Measurements from ENCODE around the gene TAS2R20. TPM values are rescaled to one million over a fixed set of nuclear protein-coding genes. Genes with fewer than 3 reads are reported as not detected.
"Not testable (repeated sequence)": the region's sequence is repeated elsewhere in the genome, so short reads cannot be mapped to it uniquely, and the experiment has no call there.

Gene TAS2R20
- total RNA-seq, result 2.2 TPM in 2 replicates

- DNase-seq (ENCODE audit: low read depth, low spot score), result no peak
These were observed at the start of gene TAS2R20 for GRCh38 chr12:10998204-10998603. TSS of gene TAS2R20 (minus strand) at chr12:10998304. CDS start at chr12:10997875, 429 bp downstream.

- not testable (repeated sequence) for DNase-seq (ENCODE audit: low read depth, low spot score)
These were observed 43.3 kb upstream of the TAS2R20 start for GRCh38 chr12:11041366-11041765.

- DNase-seq (ENCODE audit: low read depth, low spot score), result no peak
These were observed 42.1 kb upstream of the TAS2R20 start for GRCh38 chr12:11040162-11040561.

- DNase-seq (ENCODE audit: low read depth, low spot score), result no peak
These were observed 41.1 kb upstream of the TAS2R20 start for GRCh38 chr12:11039171-11039570.

GRCh38 chr12:11033959-11034358, 35.9 kb upstream of the TAS2R20 start:
- DNase-seq (ENCODE audit: low read depth, low spot score), result not testable (repeated sequence)

GRCh38 chr12:11031307-11031706, 33.2 kb upstream of the TAS2R20 start, which contains the start of gene TAS2R31:
TSS of gene TAS2R31 (minus strand) at chr12:11031407. CDS start at chr12:11031335, 72 bp downstream.
- DNase-seq (ENCODE audit: low read depth, low spot score), result no peak

- no peak for DNase-seq (ENCODE audit: low read depth, low spot score)
These were observed 28.0 kb upstream of the TAS2R20 start for GRCh38 chr12:11026118-11026517.

GRCh38 chr12:11023387-11023786, 25.3 kb upstream of the TAS2R20 start:
- no peak for DNase-seq (ENCODE audit: low read depth, low spot score)

- DNase-seq (ENCODE audit: low read depth, low spot score), result no peak
These were observed 24.4 kb upstream of the TAS2R20 start, which contains the start of gene TAS2R19 for GRCh38 chr12:11022520-11022919. TSS of gene TAS2R19 (minus strand) at chr12:11022620. CDS start at chr12:11022571, 49 bp downstream.

GRCh38 chr12:11016937-11017336, 18.8 kb upstream of the TAS2R20 start:
- no peak for DNase-seq (ENCODE audit: low read depth, low spot score)

GRCh38 chr12:11015775-11016430, 17.8 kb upstream of the TAS2R20 start:
- peak; percentile 45 for DNase-seq (ENCODE audit: low read depth, low spot score)

GRCh38 chr12:11014234-11014633, 16.1 kb upstream of the TAS2R20 start:
- no peak for DNase-seq (ENCODE audit: low read depth, low spot score)

- no peak for DNase-seq (ENCODE audit: low read depth, low spot score)
These were observed 9.5 kb upstream of the TAS2R20 start for GRCh38 chr12:11007608-11008007.

GRCh38 chr12:10994307-10994706, 3.8 kb downstream of the TAS2R20 start:
- DNase-seq (ENCODE audit: low read depth, low spot score), result no peak

GRCh38 chr12:10989107-10989506, 9.0 kb downstream of the TAS2R20 start:
- DNase-seq (ENCODE audit: low read depth, low spot score), result no peak

- DNase-seq (ENCODE audit: low read depth, low spot score), result no peak
These were observed 11.3 kb downstream of the TAS2R20 start, which contains the start of gene TAS2R50 for GRCh38 chr12:10986812-10987211. TSS of gene TAS2R50 (minus strand) at chr12:10986912. CDS start at chr12:10986860, 52 bp downstream.

GRCh38 chr12:10982244-10982643, 15.9 kb downstream of the TAS2R20 start:
- DNase-seq (ENCODE audit: low read depth, low spot score), result no peak

- DNase-seq (ENCODE audit: low read depth, low spot score), result no peak
These were observed 23.1 kb downstream of the TAS2R20 start for GRCh38 chr12:10974965-10975364.

GRCh38 chr12:10968765-10969456, 29.2 kb downstream of the TAS2R20 start:
- peak; percentile 73 for DNase-seq (ENCODE audit: low read depth, low spot score)

GRCh38 chr12:10967409-10967808, 30.7 kb downstream of the TAS2R20 start:
- DNase-seq (ENCODE audit: low read depth, low spot score), result peak; percentile 57

- no peak for DNase-seq (ENCODE audit: low read depth, low spot score)
These were observed 31.8 kb downstream of the TAS2R20 start for GRCh38 chr12:10966314-10966713.

GRCh38 chr12:10965476-10965875, 32.6 kb downstream of the TAS2R20 start:
- no peak for DNase-seq (ENCODE audit: low read depth, low spot score)

- no peak for DNase-seq (ENCODE audit: low read depth, low spot score)
These were observed 37.9 kb downstream of the TAS2R20 start for GRCh38 chr12:10960211-10960610.
